GM12878 (cell line): ENCODE results near the gene C16orf78.
"Not testable (repeated sequence)": the region's sequence is repeated elsewhere in the genome, so short reads cannot be mapped to it uniquely, and the experiment has no call there.

Experiments
- CTCF ChIP-seq, 3 experiments: IDR thresholded peaks in 2 of 3; conservative IDR thresholded peaks in 1 of 3; 2 replicates each; pipeline ENCODE4 v1.5.1; 2011; ENCODE audit warnings: low read depth in 3 of 3, low read length in 3 of 3, mild to moderate bottlenecking in 3 of 3, control low read depth in 2 of 3, moderate library complexity in 2 of 3, inconsistent platforms in 1 of 3, mixed read lengths in 1 of 3; ENCODE audit not compliant: control insufficient read depth in 2 of 3, insufficient read depth in 1 of 3; ENCODE audit errors: extremely low read depth in 1 of 3
- NFYB ChIP-seq: IDR thresholded peaks from 2 replicates; pipeline ENCODE4 v1.6.1; 2011; ENCODE audit warnings: low read depth, mild to moderate bottlenecking, low read length, improper control_type of control experiment, moderate library complexity; ENCODE audit not compliant: insufficient read depth
- NR2C2 ChIP-seq: IDR thresholded peaks from 2 replicates; pipeline ENCODE4 v1.6.1; 2011; ENCODE audit warnings: borderline replicate concordance, low read depth; ENCODE audit not compliant: control insufficient read depth, insufficient read length
- POLR2A ChIP-seq: IDR thresholded peaks from 2 replicates; pipeline ENCODE4 v1.6.1; 2011; ENCODE audit warnings: low read depth, mild to moderate bottlenecking, low read length
- POLR2AphosphoS5 ChIP-seq: IDR thresholded peaks from 2 replicates; pipeline ENCODE4 v1.6.1; 2011; ENCODE audit warnings: mild to moderate bottlenecking, low read length, inconsistent platforms
- RAD21 ChIP-seq: IDR thresholded peaks from 2 replicates; pipeline ENCODE4 v1.6.1; 2011; ENCODE audit warnings: mild to moderate bottlenecking, low read depth, low read length, moderate library complexity; ENCODE audit not compliant: insufficient read depth
- SMC3 ChIP-seq: IDR thresholded peaks from 2 replicates; pipeline ENCODE4 v1.6.1; 2011; ENCODE audit warnings: low read length, improper control_type of control experiment, borderline replicate concordance
- STAT3 ChIP-seq: IDR thresholded peaks from 2 replicates; pipeline ENCODE4 v1.6.1; 2011; ENCODE audit warnings: low read depth, low read length, improper control_type of control experiment
- TF ChIP-seq, protein P1 (sequence below): IDR thresholded peaks from 2 replicates; pipeline ENCODE4 v1.6.1; 2012; ENCODE audit warnings: low read depth, low read length, improper control_type of control experiment

DNA sequence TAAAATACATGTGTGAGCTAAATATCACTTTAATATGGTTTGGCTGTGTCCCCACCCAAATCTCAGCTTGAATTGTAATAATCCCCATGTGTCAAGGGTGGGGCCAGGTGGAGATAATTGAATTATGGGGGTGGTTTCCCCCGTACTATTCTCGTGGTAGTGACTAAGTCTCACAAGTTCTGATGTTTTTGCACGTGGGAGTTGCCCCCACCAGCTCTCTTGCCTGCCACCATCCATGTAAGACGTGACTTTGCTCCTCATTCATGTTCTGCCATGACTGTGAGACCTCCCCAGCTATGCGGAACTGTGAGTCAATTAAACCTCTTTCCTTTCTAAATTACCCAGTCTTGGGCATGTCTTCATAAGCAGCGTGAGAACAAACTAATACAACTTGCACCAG is 11.9 kb upstream of the C16orf78 start:
- TF ChIP-seq CTCF (IDR thresholded peaks at IDR 0.05 in 2 of 3, conservative IDR thresholded peaks at IDR 0.05 in 1 of 3; ENCODE audit: control insufficient read depth in 2 of 3, extremely low read depth in 1 of 3, insufficient read depth in 1 of 3, low read depth in 3 of 3, low read length in 3 of 3); SMC3; STAT3; RAD21; NFYB; POLR2AphosphoS5; POLR2A; NR2C2: not testable (repeated sequence)
- TF ChIP-seq, protein P1, sequence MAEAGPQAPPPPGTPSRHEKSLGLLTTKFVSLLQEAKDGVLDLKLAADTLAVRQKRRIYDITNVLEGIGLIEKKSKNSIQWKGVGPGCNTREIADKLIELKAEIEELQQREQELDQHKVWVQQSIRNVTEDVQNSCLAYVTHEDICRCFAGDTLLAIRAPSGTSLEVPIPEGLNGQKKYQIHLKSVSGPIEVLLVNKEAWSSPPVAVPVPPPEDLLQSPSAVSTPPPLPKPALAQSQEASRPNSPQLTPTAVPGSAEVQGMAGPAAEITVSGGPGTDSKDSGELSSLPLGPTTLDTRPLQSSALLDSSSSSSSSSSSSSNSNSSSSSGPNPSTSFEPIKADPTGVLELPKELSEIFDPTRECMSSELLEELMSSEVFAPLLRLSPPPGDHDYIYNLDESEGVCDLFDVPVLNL = not testable (repeated sequence)
